Duodenal mucosa (tissue), 2 donors: ENCODE data around the gene HMGB3.
"Not testable (repeated sequence)": the region's sequence is repeated elsewhere in the genome, so short reads cannot be mapped to it uniquely, and the experiment has no call there.

Source experiments
- H3K27ac ChIP-seq: one replicate; pipeline ENCODE4 v1.7.0; 2013; ENCODE audit warnings: low read depth, low read length
- H3K27me3 ChIP-seq, 2 donors: one replicate each; pipeline ENCODE4 v1.7.0; 2013; ENCODE audit warnings: low read length in 2 of 2, control low read depth in 1 of 2; ENCODE audit not compliant: insufficient read depth in 2 of 2, control insufficient read depth in 1 of 2
- H3K36me3 ChIP-seq, 2 donors: one replicate each; pipeline ENCODE4 v1.7.0; 2013; ENCODE audit warnings: low read length in 2 of 2, control low read depth in 1 of 2; ENCODE audit not compliant: insufficient read depth in 2 of 2, control insufficient read depth in 1 of 2
- H3K4me1 ChIP-seq, 2 donors: one replicate each; pipeline ENCODE4 v1.7.0; 2013; ENCODE audit warnings: low read length in 2 of 2, control low read depth in 1 of 2; ENCODE audit not compliant: insufficient read depth in 2 of 2, control insufficient read depth in 1 of 2
- H3K4me3 ChIP-seq, 2 donors: one replicate each; pipeline ENCODE4 v1.7.0; 2013; ENCODE audit warnings: low read length in 2 of 2, low read depth in 1 of 2
- H3K9ac ChIP-seq, 2 donors: one replicate each; pipeline ENCODE4 v1.7.0; 2013; ENCODE audit warnings: low read length in 2 of 2, low read depth in 1 of 2
- H3K9me3 ChIP-seq, 2 donors: one replicate each; pipeline ENCODE4 v1.7.0; 2013; ENCODE audit warnings: low read length in 2 of 2, control low read depth in 1 of 2; ENCODE audit not compliant: control insufficient read depth in 1 of 2

HMGB3 gene

DNA sequence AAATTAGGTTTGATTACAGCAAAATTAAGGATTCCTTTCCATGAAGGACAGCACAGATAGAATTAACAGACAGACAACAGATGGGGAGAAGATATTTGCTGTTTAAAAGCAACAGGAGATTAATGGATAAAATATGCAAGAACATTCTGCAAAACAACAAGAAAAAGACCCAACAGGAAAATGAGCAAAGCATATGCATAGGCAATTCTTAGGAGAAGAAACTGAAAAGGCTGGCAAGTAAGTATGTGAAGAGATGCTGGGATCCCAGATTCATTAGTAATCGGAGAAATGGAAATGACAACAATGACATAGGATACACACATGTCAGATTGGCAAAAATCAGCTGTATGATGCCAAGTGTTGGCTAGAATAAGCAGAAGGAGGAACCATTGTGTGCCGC is 27.5 kb upstream of the HMGB3 start:
- Histone ChIP-seq H3K36me3 (no peaks in the 10 kb centered on the region), H3K4me3 (no peak overlapping the region), H3K27me3 (no peaks in the 10 kb centered on the region), H3K27ac (no peak overlapping the region), H3K9ac (no peak overlapping the region), H3K9me3 (no peaks in the 10 kb centered on the region), H3K4me1 (no peaks in the 10 kb centered on the region)

DNA sequence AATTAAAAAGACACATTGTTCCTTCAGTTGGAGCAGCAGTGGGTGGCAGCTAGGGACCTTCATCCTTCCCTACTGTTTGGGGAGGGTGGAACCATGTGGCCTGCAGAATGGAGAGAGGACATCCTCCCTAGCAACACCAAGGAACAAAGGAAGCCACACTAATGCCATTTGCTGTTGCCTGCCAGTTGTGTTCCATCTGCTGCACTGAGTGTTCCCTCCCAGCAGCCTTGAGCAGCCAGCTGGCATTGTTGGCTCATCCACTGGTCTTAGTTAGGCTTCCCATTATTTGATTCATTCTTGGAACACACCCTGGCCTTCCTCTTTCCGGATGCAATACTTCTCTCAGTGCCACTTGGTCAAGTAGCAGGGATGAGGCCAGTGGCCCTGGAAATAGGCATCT is 25.0 kb upstream of the HMGB3 start:
- H3K27me3 ChIP-seq, result no peaks in the 10 kb centered on the region

DNA sequence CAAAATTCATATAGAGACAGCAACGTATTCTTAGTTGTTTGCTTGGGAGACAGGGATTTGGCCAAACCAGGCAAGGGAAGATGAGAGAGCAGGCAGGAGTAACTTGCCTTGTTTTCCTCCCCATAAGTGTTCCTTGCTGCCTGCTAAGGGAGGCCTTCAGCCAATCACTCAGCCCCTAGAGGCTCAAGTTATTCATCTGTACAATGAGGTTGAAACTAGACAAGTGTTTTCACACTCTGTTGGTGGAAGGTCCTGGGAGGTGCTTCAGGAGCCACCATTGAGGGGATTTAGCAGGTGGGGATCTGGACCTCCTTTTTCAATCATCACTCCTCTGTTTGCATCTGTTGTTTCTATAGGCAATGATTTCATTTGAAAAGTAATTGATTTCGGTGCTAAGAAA is 23.6 kb upstream of the HMGB3 start:
- H3K4me1 ChIP-seq, result no peaks in the 10 kb centered on the region
- no peaks in the 10 kb centered on the region for H3K36me3 ChIP-seq
- no peak overlapping the region for H3K4me3 ChIP-seq
- no peak overlapping the region for H3K9ac ChIP-seq
- no peaks in the 10 kb centered on the region for H3K27me3 ChIP-seq
- H3K9me3 ChIP-seq, result no peaks in the 10 kb centered on the region
- no peak overlapping the region for H3K27ac ChIP-seq

More for the DNA sequence above, 25.0 kb upstream of the HMGB3 start:
- Histone ChIP-seq H3K27ac (no peak overlapping the region), H3K4me3 (no peak overlapping the region), H3K4me1 (no peaks in the 10 kb centered on the region), H3K9ac (no peak overlapping the region), H3K9me3 (no peaks in the 10 kb centered on the region), H3K36me3 (no peaks in the 10 kb centered on the region)

DNA sequence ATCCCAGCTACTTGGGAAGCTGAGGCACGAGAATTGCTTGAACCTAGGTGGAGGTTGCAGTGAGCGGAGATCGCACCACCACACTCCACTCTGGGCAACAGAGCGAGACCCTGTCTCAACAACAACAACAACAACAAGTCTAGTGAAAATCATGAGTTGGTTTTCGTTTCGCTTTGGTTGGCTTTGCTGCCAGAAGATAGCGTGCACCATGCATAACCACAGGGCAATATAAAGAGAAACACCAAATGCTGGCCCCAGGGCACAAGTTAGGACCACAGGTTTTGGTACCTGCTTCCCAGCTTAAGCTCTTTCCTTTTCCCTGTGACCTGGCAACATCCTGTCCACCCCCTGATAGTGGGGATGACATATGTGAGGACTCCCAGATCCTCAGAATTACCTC is 21.5 kb upstream of the HMGB3 start:
- Histone ChIP-seq H3K27ac (no peak overlapping the region), H3K4me1 (no peaks in the 10 kb centered on the region), H3K9ac (no peak overlapping the region), H3K27me3 (no peaks in the 10 kb centered on the region), H3K9me3 (no peaks in the 10 kb centered on the region), H3K4me3 (no peak overlapping the region), H3K36me3 (no peaks in the 10 kb centered on the region)

DNA sequence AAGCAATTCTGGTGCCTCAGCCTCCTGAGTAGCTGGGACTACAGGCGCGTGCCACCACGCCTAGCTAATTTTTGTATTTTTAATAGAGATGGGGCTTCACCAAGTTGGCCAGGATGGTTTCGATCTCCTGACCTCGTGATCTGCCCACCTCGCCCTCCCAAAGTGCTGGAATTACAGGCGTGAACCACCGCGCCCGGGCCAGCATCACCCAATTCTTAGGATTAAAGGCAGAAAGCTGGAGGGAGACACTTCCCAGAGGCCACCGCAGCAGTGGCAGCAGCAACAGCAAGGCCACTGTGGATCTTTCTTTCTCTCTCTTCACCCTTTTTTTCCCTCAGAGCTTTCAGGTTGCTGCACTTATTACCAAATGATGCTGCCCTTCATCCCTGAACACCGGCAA is 18.7 kb upstream of the HMGB3 start:
- not testable (repeated sequence) for H3K9me3 ChIP-seq, H3K4me3 ChIP-seq, H3K27me3 ChIP-seq, H3K9ac ChIP-seq, H3K27ac ChIP-seq, H3K4me1 ChIP-seq, H3K36me3 ChIP-seq

DNA sequence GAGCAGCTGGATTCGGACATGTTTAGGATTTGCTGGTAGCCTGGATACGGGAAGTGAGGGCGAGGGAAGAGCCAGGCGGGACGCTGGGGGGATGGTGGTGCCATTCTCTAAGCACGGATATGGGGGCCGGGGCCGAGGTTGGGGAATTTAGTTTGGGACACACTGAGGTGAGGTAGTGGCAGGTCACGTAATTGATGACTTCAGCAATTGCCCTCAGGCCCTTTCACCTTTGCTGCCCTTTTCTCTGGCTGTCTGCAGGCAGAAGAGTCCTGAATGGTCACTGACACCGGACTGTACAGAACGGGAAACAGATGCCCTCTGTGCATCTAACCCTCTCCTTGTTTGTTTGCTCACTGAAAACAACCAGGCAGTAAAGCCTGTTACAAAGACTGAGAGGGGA is 16.9 kb upstream of the HMGB3 start:
- Histone ChIP-seq H3K27ac (no peak overlapping the region), H3K36me3 (no peaks in the 10 kb centered on the region), H3K4me1 (peaks cover 0 to 5% of the 10 kb centered on the region in 2 donors), H3K9ac (no peak overlapping the region), H3K27me3 (no peaks in the 10 kb centered on the region), H3K4me3 (no peak overlapping the region), H3K9me3 (no peaks in the 10 kb centered on the region)

DNA sequence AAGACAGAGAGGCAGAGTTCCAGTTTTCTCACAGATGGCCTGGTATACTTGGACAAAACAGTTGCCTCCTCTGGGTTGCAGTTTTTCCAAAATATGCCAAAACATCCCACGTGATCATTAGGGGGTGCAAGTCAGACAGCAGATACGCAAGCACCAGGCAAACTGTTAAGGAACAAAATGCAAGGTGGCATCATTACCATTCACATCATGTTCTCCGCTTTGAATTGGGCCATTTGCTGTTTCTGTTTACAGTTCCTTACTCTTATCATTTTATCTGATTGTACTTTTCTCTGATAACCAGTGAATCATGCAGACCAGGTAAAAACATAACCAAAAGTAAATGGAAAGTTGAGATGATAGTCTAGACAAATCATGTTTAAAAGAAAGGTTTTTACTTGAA is 16.4 kb upstream of the HMGB3 start:
- Histone ChIP-seq H3K4me3 (no peak overlapping the region), H3K4me1 (peaks cover 0 to 5% of the 10 kb centered on the region in 2 donors), H3K27ac (no peak overlapping the region), H3K9ac (no peak overlapping the region), H3K27me3 (no peaks in the 10 kb centered on the region), H3K36me3 (no peaks in the 10 kb centered on the region), H3K9me3 (no peaks in the 10 kb centered on the region)

DNA sequence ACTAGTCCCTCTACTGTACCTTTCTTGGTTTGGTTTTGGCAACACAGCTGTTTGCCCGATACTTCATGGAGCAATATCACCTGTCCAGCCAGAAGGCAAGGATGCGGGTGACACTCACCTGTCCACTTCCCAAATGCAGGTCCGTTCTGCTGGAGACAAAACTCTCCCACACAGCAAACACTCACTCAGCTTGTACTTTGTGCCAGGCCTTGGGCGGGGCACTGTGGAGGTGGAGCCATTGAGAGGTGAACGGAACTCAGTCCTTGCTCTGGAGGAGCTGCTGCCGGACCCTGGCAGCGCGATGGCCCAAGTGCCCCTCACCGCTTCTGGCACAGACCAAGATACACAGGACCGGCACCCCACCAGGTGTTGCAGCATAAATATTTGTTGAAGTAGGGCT is 15.3 kb upstream of the HMGB3 start:
- Histone ChIP-seq H3K27me3 (no peaks in the 10 kb centered on the region), H3K9ac (no peak overlapping the region), H3K4me3 (peak overlapping the region in 1 of 2 donors; percentile 3), H3K27ac (no peak overlapping the region), H3K4me1 (peaks cover 0 to 5% of the 10 kb centered on the region in 2 donors), H3K36me3 (no peaks in the 10 kb centered on the region), H3K9me3 (no peaks in the 10 kb centered on the region)

DNA sequence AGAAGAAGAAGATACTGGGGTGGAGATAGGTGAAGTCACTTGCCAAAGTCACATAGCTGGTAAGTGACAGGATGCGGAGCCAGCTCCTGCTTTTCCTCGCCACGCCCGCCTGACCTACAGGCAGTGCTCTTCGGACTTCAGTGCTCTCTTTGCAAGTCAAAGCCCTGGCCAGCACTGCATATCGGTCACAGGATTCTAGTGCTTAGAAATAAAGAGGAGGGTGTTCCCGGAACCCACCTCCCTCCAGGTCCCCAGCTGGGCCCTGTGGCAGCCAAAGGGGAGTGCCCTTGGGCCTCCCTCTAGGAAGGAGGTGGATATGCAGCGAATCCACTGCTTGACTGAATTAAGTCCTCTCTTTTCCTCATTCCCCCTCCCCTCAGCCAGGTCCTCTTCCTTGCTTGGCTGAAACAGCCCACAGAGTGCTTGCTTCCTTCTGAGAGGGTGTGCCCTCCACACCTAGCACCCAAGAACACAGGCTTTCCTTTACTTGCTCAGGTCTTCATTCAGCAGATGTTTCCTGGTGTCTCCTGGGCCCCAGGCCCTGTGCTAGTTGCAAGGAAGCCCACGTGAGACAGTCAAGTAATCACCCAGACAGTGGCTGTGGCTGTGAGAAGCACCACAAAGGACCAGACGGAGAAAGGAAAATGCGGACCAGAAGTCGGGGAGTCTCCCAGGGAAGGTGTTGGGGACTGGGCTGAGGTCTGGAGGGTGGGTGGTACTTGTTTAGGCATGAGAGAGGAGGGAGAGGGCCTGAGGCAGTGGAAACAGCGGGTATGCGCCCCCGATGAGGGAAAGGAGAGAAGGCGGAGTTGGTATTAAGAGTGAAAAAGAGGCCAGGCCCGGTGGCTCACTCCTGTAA is 14.0 kb upstream of the HMGB3 start:
- Histone ChIP-seq H3K9ac (no peak overlapping the region), H3K9me3 (no peaks in the 10 kb centered on the region), H3K27me3 (no peaks in the 10 kb centered on the region)

DNA sequence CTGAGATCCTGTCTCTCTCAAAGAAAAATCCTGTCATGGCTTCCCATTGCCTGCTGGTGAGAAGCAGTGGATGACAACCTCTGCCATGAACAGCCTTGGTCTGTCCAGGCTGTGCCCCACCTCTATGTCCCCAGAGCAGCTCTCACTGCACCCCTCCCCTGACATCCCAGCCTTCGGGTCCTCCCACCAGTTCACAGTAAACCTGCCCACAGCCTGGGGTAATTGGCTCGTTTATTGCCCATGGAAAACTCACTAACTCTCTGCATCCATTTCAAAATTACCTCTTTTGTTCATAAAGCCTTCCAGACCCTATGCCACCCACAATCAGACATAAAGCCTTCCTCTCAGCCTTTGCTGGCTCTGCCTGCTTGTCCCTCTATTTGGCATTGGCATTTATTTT is 10.7 kb upstream of the HMGB3 start:
- Histone ChIP-seq H3K9me3 (no peaks in the 10 kb centered on the region), H3K36me3 (no peaks in the 10 kb centered on the region)

More for the DNA sequence above, 14.0 kb upstream of the HMGB3 start:
- Histone ChIP-seq H3K4me3 (no peak overlapping the region), H3K4me1 (peaks cover 0 to 5% of the 10 kb centered on the region in 2 donors), H3K36me3 (no peaks in the 10 kb centered on the region), H3K27ac (no peak overlapping the region)

More for the DNA sequence above, 10.7 kb upstream of the HMGB3 start:
- H3K4me3 ChIP-seq, result no peak overlapping the region
- H3K27ac ChIP-seq, result no peak overlapping the region
- H3K9ac ChIP-seq, result no peak overlapping the region
- peaks cover 0 to 3% of the 10 kb centered on the region in 2 donors for H3K4me1 ChIP-seq
- no peaks in the 10 kb centered on the region for H3K27me3 ChIP-seq
